ENCODE measurements around the gene ATRX.
"Not testable (repeated sequence)": the region's sequence is repeated elsewhere in the genome, so short reads cannot be mapped to it uniquely, and the experiment has no call there.

ATRX gene

DNA sequence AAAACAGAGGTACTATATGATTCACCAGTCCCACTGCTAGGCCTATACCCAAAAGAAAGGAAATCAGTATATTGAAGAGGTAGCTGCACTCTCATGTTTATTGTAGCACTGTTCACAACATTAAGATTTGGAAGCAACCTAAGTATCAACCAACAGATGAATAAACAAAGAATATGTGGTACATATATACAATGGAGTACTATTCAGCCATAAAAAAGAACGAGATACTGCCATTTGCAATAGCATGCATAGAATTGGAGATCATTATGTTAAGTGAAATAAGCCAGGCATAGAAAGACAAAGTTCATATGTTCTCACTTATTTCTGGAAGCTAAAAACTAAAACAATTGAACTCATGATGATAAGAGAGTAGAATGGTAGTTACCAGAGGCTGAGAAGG, 266.3 kb downstream of the ATRX start:
- POLR2A ChIA-PET, result no interaction called here
- TF ChIP-seq, protein P1, sequence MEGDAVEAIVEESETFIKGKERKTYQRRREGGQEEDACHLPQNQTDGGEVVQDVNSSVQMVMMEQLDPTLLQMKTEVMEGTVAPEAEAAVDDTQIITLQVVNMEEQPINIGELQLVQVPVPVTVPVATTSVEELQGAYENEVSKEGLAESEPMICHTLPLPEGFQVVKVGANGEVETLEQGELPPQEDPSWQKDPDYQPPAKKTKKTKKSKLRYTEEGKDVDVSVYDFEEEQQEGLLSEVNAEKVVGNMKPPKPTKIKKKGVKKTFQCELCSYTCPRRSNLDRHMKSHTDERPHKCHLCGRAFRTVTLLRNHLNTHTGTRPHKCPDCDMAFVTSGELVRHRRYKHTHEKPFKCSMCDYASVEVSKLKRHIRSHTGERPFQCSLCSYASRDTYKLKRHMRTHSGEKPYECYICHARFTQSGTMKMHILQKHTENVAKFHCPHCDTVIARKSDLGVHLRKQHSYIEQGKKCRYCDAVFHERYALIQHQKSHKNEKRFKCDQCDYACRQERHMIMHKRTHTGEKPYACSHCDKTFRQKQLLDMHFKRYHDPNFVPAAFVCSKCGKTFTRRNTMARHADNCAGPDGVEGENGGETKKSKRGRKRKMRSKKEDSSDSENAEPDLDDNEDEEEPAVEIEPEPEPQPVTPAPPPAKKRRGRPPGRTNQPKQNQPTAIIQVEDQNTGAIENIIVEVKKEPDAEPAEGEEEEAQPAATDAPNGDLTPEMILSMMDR (IDR thresholded peaks at IDR 0.05; ENCODE audit: insufficient read depth, low read length, missing control alignments), result no peak
- DNase-seq (ENCODE audit: low read depth, low spot score), result no peak
- no peak overlapping the region for H3K4me3 ChIP-seq (ENCODE audit: low read depth, low read length)
- CTCF ChIA-PET, result no interaction called here

DNA sequence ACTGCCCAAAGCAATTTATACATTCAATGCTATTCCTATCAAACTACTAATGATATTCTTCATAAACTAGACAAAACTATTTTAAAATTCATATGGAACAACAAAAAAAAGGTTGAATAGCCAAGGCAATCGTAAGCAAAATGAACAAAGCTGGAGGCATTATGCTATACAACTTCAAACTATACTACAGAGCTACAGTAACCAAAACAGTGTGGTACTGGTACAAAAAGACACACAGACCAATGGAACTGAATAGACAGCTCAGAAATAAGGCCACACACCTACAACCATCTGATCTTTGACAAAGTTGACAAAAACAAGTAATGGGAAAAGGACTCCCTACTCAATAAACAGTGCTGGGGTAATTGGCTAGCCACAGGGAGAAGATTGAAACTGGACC, 271.8 kb downstream of the ATRX start:
- no peak overlapping the region for H3K4me3 ChIP-seq (ENCODE audit: low read depth, low read length)
- TF ChIP-seq, protein P1 (IDR thresholded peaks at IDR 0.05; ENCODE audit: insufficient read depth, low read length, missing control alignments), result no peak
- POLR2A ChIA-PET, result no interaction called here
- CTCF ChIA-PET, result no interaction called here
- DNase-seq (ENCODE audit: low read depth, low spot score), result no peak

DNA sequence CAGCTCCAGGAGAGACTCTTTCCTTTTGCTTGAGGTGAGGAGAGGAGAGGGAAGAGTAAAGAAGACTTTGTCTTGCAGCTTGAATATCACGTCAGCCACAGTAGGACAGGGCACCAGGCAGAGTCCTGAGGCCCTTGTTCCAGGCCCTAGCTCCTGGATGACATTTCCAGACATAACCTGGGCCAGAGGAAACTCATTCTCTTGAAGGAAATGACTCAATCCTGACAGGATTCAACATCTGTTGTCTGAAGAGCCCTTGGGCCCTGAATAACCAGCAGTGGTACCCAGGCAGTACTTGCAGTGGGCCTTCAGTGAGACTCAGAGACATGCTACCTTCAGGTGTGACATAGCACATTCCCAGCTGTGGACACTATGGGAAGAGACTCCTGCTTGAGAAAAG, 276.0 kb downstream of the ATRX start:
- POLR2A ChIA-PET, result no interaction called here
- H3K4me3 ChIP-seq (ENCODE audit: low read depth, low read length), result no peak overlapping the region
- TF ChIP-seq, protein P1 (IDR thresholded peaks at IDR 0.05; ENCODE audit: insufficient read depth, low read length, missing control alignments), result no peak

DNA sequence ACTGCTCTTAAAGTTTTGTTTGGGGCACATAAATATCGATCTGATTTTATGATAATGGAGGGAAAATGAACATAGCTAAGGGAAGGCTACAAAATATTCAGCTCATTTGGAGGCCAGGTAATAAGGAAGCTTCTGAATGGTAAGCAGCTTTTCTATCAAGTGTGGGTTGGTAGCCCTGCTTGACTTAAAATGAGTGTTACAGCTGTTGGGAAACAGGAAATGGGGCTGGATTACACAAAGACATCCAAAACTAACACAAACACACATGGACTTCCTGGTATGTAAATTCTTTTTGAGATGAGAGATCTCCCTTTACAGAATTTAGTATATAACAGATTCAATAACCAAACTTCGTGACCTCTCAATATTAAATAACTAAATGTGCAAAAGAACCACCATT, 280.8 kb downstream of the ATRX start:
- TF ChIP-seq, protein P1 (IDR thresholded peaks at IDR 0.05; ENCODE audit: insufficient read depth, low read length, missing control alignments), result no peak
- POLR2A ChIA-PET, result no interaction called here
- peak; percentile 9 for DNase-seq (ENCODE audit: low read depth, low spot score)
- H3K4me3 ChIP-seq (ENCODE audit: low read depth, low read length), result no peak overlapping the region
- CTCF ChIA-PET, result no interaction called here

More for the DNA sequence above, 276.0 kb downstream of the ATRX start:
- DNase-seq (ENCODE audit: low read depth, low spot score), result no peak
- CTCF ChIA-PET, result interaction anchor here (1.0 kb wide), 1 partner anchor 87 kb away, joined by 3 read pairs; no protein-coding TSS in a partner anchor

DNA sequence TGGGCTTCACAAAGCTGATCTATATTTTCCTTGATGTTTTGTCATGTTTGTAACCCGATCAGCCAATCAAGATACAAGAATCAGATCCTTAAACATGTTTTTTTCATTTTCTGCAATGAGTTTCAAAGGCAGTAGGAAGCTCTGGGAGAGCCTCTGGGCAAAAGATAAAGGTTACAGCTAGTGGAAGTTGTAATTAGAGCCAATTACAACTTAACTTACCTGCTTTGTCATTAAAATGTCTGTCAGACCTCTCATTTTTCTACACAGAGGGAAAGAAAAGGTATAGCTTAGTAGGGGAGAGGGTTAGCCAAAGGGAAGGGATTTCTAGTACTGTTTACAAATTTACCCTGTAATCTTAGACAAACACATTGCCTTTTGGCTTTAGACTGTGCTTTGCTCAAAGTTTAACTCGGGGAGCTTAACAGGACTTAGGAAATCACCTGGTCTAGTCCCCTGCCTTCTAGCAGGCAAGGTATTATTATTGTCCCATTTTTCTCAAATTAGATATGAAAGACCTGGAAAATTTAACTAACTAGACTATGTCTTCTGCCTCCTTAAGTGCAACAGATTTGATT, 283.0 kb downstream of the ATRX start:
- no peak for DNase-seq (ENCODE audit: low read depth, low spot score)
- ChIA-PET CTCF (no interaction called here), POLR2A (no interaction called here)
- TF ChIP-seq, protein P1 (IDR thresholded peaks at IDR 0.05; ENCODE audit: insufficient read depth, low read length, missing control alignments), result no peak
- H3K4me3 ChIP-seq (ENCODE audit: low read depth, low read length), result no peak overlapping the region

DNA sequence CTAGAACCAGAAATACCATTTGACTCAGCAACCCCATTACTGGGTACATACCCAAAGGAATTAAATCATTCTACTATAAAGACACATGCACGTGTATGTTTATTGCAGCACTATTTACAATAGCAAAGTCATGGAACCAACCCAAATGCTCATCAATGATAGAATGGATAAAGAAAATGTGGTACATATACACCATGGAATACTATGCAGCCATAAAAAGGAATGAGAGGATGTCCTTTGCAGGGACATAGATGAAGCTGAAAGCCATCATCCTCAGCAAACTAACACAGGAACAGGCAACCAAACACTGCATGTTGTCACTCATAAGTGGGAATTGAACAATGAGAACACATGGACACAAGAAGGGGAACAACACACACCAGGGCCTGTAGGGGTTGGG, 285.9 kb downstream of the ATRX start:
- CTCF ChIA-PET; DNase-seq (ENCODE audit: low read depth, low spot score); H3K4me3 ChIP-seq (ENCODE audit: low read depth, low read length); POLR2A ChIA-PET: not testable (repeated sequence)
